GM23338 (cell line): ENCODE measurements around the gene CKM.

Experiments
- EZH2phosphoT487 ChIP-seq: fragments of 200-600 bp; sonication (generic); IDR thresholded peaks from one replicate; pipeline ENCODE4 v1.8.1; 2018; ENCODE audit warnings: antibody characterized with exemption; ENCODE audit not compliant: unreplicated experiment
- STAT1 ChIP-seq: IDR thresholded peaks from one replicate; pipeline ENCODE4 v1.6.1; 2016; ENCODE audit warnings: antibody characterized with exemption; ENCODE audit not compliant: unreplicated experiment
- ZNF114 ChIP-seq: fragments of 250-450 bp; sonication (Bioruptor Pico); IDR thresholded peaks from 2 replicates; pipeline ENCODE4 v1.5.0; 2020; ENCODE audit warnings: mild to moderate bottlenecking, moderate library complexity
- TF ChIP-seq, protein P1 (sequence below): IDR thresholded peaks from one replicate; pipeline ENCODE4 v1.6.1; 2018; ENCODE audit warnings: antibody characterized with exemption; ENCODE audit not compliant: unreplicated experiment
- TF ChIP-seq, protein P2 (sequence below), 2 experiments: fragments of 200-600 bp in 1 of 2; sonication (generic) in 1 of 2; conservative IDR thresholded peaks; 2 replicates each; pipeline versions ENCODE4 v1.5.1 to v1.6.1; 2016 to 2017; ENCODE audit warnings: antibody characterized with exemption in 2 of 2, low read depth in 2 of 2, mild to moderate bottlenecking in 2 of 2, moderate library complexity in 1 of 2

DNA sequence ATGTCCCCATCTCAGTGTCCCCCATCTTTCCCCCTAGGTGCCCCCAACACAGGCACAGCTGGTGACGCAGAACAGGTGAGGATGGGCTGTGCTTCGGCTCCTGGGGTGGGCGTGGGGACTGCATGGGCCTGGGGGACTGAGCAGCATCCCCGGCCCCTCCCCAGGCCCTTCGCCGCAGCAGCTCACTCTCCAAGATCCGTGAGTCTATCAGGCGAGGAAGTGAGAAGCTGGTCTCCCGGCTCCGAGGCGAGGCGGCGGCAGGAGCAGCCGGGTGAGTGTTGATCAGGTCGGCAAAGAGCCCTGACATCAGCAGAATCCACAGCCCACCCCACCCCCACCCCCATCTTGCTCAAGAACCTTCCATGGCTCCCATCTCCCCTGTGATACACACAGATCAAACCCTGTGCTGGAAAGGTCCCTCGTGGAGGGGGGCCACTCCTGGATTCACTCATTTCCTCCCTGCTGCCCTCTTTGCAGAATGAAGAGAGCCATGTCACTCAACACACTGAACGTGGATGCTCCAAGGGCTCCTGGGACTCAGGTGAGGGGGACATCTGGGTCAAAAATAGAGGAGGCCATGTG is 27.9 kb upstream of the CKM start:
- TF ChIP-seq, protein P1, sequence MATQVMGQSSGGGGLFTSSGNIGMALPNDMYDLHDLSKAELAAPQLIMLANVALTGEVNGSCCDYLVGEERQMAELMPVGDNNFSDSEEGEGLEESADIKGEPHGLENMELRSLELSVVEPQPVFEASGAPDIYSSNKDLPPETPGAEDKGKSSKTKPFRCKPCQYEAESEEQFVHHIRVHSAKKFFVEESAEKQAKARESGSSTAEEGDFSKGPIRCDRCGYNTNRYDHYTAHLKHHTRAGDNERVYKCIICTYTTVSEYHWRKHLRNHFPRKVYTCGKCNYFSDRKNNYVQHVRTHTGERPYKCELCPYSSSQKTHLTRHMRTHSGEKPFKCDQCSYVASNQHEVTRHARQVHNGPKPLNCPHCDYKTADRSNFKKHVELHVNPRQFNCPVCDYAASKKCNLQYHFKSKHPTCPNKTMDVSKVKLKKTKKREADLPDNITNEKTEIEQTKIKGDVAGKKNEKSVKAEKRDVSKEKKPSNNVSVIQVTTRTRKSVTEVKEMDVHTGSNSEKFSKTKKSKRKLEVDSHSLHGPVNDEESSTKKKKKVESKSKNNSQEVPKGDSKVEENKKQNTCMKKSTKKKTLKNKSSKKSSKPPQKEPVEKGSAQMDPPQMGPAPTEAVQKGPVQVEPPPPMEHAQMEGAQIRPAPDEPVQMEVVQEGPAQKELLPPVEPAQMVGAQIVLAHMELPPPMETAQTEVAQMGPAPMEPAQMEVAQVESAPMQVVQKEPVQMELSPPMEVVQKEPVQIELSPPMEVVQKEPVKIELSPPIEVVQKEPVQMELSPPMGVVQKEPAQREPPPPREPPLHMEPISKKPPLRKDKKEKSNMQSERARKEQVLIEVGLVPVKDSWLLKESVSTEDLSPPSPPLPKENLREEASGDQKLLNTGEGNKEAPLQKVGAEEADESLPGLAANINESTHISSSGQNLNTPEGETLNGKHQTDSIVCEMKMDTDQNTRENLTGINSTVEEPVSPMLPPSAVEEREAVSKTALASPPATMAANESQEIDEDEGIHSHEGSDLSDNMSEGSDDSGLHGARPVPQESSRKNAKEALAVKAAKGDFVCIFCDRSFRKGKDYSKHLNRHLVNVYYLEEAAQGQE: no peak
- TF ChIP-seq, protein P2, sequence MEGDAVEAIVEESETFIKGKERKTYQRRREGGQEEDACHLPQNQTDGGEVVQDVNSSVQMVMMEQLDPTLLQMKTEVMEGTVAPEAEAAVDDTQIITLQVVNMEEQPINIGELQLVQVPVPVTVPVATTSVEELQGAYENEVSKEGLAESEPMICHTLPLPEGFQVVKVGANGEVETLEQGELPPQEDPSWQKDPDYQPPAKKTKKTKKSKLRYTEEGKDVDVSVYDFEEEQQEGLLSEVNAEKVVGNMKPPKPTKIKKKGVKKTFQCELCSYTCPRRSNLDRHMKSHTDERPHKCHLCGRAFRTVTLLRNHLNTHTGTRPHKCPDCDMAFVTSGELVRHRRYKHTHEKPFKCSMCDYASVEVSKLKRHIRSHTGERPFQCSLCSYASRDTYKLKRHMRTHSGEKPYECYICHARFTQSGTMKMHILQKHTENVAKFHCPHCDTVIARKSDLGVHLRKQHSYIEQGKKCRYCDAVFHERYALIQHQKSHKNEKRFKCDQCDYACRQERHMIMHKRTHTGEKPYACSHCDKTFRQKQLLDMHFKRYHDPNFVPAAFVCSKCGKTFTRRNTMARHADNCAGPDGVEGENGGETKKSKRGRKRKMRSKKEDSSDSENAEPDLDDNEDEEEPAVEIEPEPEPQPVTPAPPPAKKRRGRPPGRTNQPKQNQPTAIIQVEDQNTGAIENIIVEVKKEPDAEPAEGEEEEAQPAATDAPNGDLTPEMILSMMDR (conservative IDR thresholded peaks at IDR 0.05; ENCODE audit: low read depth in 2 of 2): no peak
- TF ChIP-seq EZH2phosphoT487: no peak
- TF ChIP-seq ZNF114: no peak
- no peak for TF ChIP-seq STAT1
